Anterior cingulate cortex (tissue), 58 donors: ENCODE data around the gene ZFYVE19.

Source experiments
- DNase-seq, 58 donors: peaks; one replicate each; lab custom pipeline; 2025; lab: John Stamatoyannopoulos, UW

ZFYVE19 gene

GRCh38 chr15:40775007-40775406 lies 31.9 kb upstream of the ZFYVE19 start:
- DNase-seq = no peak

GRCh38 chr15:40775740-40776536 lies 31.0 kb upstream of the ZFYVE19 start:
- no peak for DNase-seq

GRCh38 chr15:40776537-40777141 lies 30.2 kb upstream of the ZFYVE19 start:
- no peak for DNase-seq

GRCh38 chr15:40782609-40783227 lies 24.2 kb upstream of the ZFYVE19 start:
- peak in 4 of 58 donors; percentile 7 to 24 (median 14) for DNase-seq

- DNase-seq = no peak
Measured at GRCh38 chr15:40785164-40785563, 21.7 kb upstream of the ZFYVE19 start.

DNA sequence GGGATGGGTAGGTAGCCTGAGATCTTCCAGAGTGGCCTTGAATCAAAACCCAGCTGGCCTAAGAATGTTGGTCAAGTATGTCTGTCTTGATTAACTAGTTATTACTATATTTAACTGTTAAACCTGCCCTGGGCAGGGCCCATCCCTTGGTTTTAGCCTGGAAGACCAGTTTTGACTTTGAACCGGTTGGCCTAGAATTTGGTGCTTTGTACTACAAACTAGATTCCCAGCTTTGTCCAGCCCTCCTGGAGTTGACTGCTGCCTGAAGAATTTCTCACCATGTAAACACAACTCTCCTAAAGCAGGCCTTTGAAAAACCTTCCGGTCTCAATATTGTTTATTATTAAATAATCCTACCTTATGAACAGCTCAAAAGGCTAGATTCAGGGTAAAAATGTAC lies 21.1 kb upstream of the ZFYVE19 start:
- DNase-seq = no peak

DNA sequence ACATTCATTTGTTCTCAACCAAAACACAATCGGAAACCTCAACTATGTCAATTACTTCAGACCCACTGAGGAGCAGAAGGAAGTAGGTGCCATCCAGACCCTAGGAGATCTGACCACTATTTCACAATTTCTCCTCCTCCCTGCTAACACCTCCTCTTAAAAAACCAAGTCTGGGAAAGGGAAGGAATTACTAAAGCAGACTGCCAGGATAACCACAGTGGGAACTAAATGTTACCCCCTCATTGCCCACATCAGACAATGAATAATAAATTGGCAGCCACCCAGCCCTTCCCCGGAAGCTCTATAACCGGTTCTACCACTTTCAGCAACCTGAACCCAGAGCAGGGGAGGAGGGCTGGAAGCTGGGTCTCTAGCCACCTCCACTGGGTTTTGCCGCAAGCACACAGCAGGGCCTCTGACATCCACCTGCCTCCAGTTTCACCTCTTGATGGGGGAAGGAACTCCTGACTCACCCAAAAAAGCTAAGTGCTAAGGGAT lies 19.5 kb upstream of the ZFYVE19 start:
- no peak for DNase-seq

GRCh38 chr15:40787991-40788390 lies 18.9 kb upstream of the ZFYVE19 start:
- no peak for DNase-seq

- no peak for DNase-seq
Measured at GRCh38 chr15:40789119-40789518, 17.8 kb upstream of the ZFYVE19 start.

DNA sequence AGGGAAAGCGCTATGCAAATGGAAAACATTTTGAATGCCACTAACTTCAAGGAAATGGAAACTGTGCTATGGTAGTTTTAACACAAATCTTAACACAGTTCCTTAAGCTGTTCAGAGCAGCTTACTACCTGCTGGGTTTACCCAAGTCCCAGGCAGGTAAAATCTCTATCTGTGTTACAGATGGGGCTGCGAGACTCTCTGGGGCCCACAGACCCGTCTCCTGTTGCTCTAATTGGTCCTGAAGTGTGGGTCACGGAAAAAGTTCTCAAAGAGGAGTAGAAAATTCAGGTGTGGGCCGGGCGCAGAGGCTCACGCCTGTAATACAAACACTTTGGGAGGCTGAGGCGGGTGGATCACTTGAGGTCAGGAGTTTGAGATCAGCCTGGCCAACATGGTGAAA lies 16.9 kb upstream of the ZFYVE19 start:
- DNase-seq = no peak

DNA sequence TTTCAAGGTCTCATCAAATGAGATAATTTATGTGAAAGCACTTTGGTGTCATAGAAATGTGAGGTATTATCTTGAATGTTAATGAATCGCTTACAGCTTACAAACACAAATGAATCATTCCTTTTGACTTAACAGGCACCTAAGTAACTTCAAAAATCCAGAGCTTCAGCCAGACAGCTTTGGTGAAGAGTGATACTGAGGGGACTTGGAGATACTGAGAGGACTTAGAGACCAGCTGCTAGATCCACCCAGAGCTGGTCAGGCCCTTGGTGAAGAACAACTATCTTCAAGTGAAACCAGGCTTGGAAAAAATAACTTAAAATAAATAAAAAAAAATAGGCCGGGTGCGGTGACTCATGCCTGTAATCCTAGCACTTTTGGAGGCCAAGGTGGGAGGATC lies 16.2 kb upstream of the ZFYVE19 start:
- no peak for DNase-seq

GRCh38 chr15:40792394-40792793 lies 14.5 kb upstream of the ZFYVE19 start:
- no peak for DNase-seq

DNA sequence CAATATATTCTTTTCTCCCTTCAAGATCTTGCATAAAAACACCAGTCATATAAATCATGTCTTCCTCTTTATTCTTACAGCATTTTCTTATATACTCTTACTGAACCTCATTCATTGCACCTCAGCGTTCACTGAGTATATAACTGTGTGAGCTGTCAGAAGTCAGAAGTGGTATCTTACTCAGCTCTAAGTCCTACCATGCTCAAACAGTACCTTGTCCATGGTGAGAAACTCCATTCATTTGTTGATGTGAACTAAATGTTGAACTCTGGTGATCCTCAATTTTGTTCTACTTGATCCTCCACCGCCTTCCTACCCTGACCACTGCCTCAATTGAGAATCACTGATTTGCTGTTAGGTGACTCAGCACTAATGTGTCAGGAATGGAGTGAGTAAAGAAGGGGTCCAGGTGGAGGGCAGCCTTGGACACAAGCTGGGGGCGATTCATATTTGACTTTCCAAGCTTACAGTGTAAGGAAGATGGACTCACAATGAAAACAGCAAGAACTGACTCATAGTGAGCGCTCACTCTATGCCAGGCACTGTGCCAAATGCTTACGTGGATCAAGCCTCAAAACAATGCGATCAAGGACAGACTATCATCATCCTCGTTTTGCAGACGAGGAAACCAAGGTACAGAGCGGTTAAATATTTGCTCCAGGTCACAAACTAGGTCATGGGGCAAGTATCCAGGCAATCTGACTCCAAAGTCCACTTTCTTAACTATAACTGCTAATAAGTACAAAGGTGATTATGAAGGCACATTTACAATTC lies 13.5 kb upstream of the ZFYVE19 start:
- peak in 1 of 58 donors; percentile 56 for DNase-seq

DNA sequence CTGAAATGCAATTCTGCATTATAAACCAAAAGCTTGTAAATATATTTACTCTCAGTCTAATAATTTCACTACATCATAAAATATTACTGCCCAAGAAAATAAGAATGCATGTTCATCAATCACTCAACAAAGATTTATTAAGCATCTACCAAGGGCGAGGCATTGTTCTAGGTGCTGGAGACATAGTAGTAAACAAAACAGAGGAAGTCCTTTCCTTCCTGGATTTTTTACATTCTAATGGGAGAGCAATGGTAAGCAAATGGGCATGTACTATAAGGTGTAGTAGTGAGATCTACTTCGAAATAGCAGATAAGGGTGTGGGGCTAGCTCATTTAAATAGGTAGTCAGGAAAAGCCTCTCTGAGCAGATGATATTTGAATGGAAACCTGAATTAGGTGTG lies 10.8 kb upstream of the ZFYVE19 start:
- no peak for DNase-seq

- no peak for DNase-seq
Measured at GRCh38 chr15:40796512-40796911, 10.4 kb upstream of the ZFYVE19 start.

DNA sequence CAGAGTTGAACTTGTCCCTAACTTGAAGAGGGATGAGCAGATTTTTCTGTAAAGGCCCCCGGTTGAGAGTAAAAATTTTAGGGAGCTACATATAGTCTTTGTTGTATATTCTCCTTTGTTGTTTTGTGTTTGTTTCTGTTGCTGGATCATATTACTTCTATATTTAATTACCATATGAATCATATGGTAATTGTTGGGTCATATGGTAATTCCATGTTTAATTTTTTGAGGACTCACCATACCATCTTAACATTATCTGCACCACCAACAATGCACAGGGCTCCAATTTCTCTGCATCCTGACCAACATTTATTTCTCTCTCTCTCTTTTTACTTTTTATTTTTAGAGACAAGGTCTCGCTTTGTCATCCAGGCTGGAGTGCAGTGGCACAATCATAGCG lies 7.4 kb upstream of the ZFYVE19 start:
- no peak for DNase-seq

- no peak for DNase-seq
Measured at GRCh38 chr15:40803076-40803475, 3.8 kb upstream of the ZFYVE19 start.

DNA sequence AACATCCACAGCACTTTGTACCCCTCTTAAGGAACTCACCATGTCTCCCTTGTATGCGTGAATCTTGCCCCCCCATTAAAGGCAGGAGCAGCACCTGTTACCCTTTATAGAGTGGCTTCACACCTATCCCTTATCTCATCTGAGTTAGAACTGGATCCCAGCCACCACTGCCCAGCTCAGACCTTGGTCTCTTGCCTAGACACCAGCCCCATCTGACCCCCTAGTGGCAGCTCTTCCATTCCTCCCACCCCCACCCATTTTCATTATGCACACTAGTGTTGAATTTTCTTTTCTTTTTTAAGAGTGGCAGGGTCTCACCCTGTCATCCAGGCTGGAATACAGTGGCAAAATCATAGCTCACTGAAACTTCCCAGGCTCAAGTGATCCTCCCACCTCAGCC lies 3.2 kb upstream of the ZFYVE19 start:
- DNase-seq = no peak

- no peak for DNase-seq
Measured at GRCh38 chr15:40806672-40807027, 239 bp upstream of the ZFYVE19 start.

DNA sequence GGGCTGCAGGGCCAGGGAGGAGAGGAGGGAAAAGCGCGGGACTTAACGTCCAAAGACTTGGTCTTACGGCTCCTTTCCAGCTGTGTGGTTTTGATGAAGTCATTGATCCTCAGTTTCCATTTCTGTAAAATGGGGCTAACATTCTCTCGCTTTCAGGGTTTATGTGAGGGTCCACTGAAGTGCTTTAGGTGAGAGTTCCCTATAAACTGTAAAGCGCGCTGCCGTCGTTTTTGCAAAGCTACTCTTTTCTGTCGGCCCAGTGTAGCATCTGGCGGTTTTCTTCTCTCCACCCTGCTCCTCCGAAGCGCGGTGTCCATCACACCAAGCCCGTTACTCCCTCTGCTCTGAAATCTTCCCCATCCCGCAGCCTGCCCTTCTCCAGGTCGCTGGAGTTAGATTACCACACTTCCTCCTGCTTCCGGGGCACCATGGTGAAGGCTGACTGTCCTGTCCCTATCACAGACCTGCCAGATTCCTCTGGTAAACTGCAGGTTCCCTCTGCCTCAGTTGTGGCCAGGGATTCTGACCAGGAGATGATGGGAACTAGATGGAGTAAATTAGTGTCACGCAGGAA lies 1.1 kb downstream of the ZFYVE19 start:
- peak in 1 of 58 donors; percentile 25 for DNase-seq
